Tibial nerve (tissue), 4 donors: ENCODE data around the gene ADGB.

Source experiments
- CTCF ChIP-seq, 5 experiments: fragments of 200-600 bp in 3 of 5; fragments of 450-650 bp in 2 of 5; sonication (generic) in 3 of 5; IDR thresholded peaks; one replicate each; pipeline ENCODE4 v1.5.1; 2016 to 2019; ENCODE audit warnings: antibody characterized with exemption in 5 of 5, mild to moderate bottlenecking in 3 of 5, moderate library complexity in 2 of 5
- EP300 ChIP-seq, 2 donors: sonication (generic); formaldehyde crosslinking; IDR thresholded peaks; one replicate each; pipeline ENCODE4 v1.6.1; 2017; ENCODE audit warnings: antibody characterized with exemption in 2 of 2, mild to moderate bottlenecking in 1 of 2
- POLR2A ChIP-seq, 2 donors: fragments of 450-650 bp; IDR thresholded peaks; one replicate each; pipeline ENCODE4 v1.6.1; 2017; ENCODE audit warnings: antibody characterized with exemption in 2 of 2, mild to moderate bottlenecking in 2 of 2, moderate library complexity in 2 of 2

GRCh38 chr6:146814148-146814750, 215.5 kb downstream of the ADGB start:
- no peak for TF ChIP-seq CTCF (IDR thresholded peaks at IDR 0.05)
- TF ChIP-seq POLR2A (IDR thresholded peaks at IDR 0.05) = no peak
- TF ChIP-seq EP300 (IDR thresholded peaks at IDR 0.05) = no peak
